T47D (cell line): ENCODE results near the gene BMPR1A.
"Not testable (repeated sequence)": the region's sequence is repeated elsewhere in the genome, so short reads cannot be mapped to it uniquely, and the experiment has no call there.

Experiments
- DNase-seq, 2 experiments: peaks; one replicate each; pipeline versions ENCODE4 v3.0.0 to v3.0.0-alpha.2; 2011 to 2012; ENCODE audit warnings: low read depth in 1 of 2, low spot score in 1 of 2
- JUND ChIP-seq: IDR thresholded peaks from 2 replicates; pipeline ENCODE4 v1.6.1; 2012; ENCODE audit warnings: low read depth
- in situ Hi-C: cut with HindIII; loops from 2 replicates; pipeline ENCODE4 v1.10.0; 2016; ENCODE audit warnings: low sequenced_read_pairs, low pct_unique_long_range_greater_than_20kb

BMPR1A gene

GRCh38 chr10:86922553-86922961 is 166.1 kb downstream of the BMPR1A start:
- in situ Hi-C loops = no loop called here
- no peak for TF ChIP-seq JUND

GRCh38 chr10:86929468-86930380 is 173.3 kb downstream of the BMPR1A start:
- no peak for DNase-seq
- no peak for TF ChIP-seq JUND
- in situ Hi-C loops = no loop called here

More at GRCh38 chr10:86922553-86922961, 166.1 kb downstream of the BMPR1A start:
- DNase-seq = no peak

- no peak for DNase-seq
- in situ Hi-C loops = no loop called here
- no peak for TF ChIP-seq JUND
These were observed 175.5 kb downstream of the BMPR1A start for GRCh38 chr10:86931872-86932271.

- DNase-seq = no peak
- in situ Hi-C loops = no loop called here
- TF ChIP-seq JUND = no peak
These were observed 176.3 kb downstream of the BMPR1A start for GRCh38 chr10:86932674-86933073.

- in situ Hi-C loops, DNase-seq: not testable (repeated sequence)
These were observed 177.8 kb downstream of the BMPR1A start for GRCh38 chr10:86934162-86934711.

GRCh38 chr10:86936661-86937501 is 180.5 kb downstream of the BMPR1A start:
- in situ Hi-C loops = no loop called here
- TF ChIP-seq JUND = no peak
- DNase-seq = no peak

GRCh38 chr10:86937502-86938154 is 181.2 kb downstream of the BMPR1A start:
- in situ Hi-C loops = no loop called here
- no peak for TF ChIP-seq JUND
- DNase-seq = no peak

- in situ Hi-C loops = no loop called here
- no peak for DNase-seq
- no peak for TF ChIP-seq JUND
These were observed 181.8 kb downstream of the BMPR1A start for GRCh38 chr10:86938260-86938659.

GRCh38 chr10:86940076-86940475 is 183.7 kb downstream of the BMPR1A start:
- DNase-seq, in situ Hi-C loops: not testable (repeated sequence)

- DNase-seq = no peak
- TF ChIP-seq JUND = no peak
- in situ Hi-C loops = no loop called here
These were observed 184.3 kb downstream of the BMPR1A start for GRCh38 chr10:86940677-86941076.

GRCh38 chr10:86941426-86941825 is 185.0 kb downstream of the BMPR1A start:
- no peak for TF ChIP-seq JUND
- no peak for DNase-seq
- in situ Hi-C loops = no loop called here

- TF ChIP-seq JUND = no peak
- no peak for DNase-seq
- in situ Hi-C loops = no loop called here
These were observed 185.6 kb downstream of the BMPR1A start for GRCh38 chr10:86941991-86942421.
